ENCODE results near the gene CAND2. TPM values are rescaled to one million over a fixed set of nuclear protein-coding genes. Genes with fewer than 3 reads are reported as not detected.

Gene CAND2
- polyA plus RNA-seq, 3 donors: not detected

GRCh38 chr3:12815078-12815477 is 18.6 kb downstream of the CAND2 start:
- no peaks in the 10 kb centered on the region for H3K27me3 ChIP-seq (ENCODE audit: control insufficient read depth in 2 of 2, insufficient read depth in 2 of 2, low read length in 2 of 2)
- H3K9me3 Mint-ChIP-seq: peaks cover 0 to under 1% (median 0%) of the 10 kb centered on the region in 7 donors
- H3K27me3 Mint-ChIP-seq (ENCODE audit: low read depth in 3 of 3): peaks cover 6 to 10% (median 6%) of the 10 kb centered on the region in 3 donors
- no peaks in the 10 kb centered on the region for H3K9me3 ChIP-seq (replicated peaks in 1 of 2; ENCODE audit: control insufficient read depth in 1 of 2, insufficient read depth in 1 of 2, low read length in 2 of 2)
- no peak overlapping the region for H3K4me3 Mint-ChIP-seq
- H3K4me3 ChIP-seq (replicated peaks in 1 of 3; ENCODE audit: low read depth in 2 of 3, low read length in 3 of 3): no peak overlapping the region
- H3K36me3 Mint-ChIP-seq: no peaks in the 10 kb centered on the region
- H3K27ac Mint-ChIP-seq: no peak overlapping the region
- no peaks in the 10 kb centered on the region for H3K79me2 ChIP-seq (ENCODE audit: insufficient read depth, low read length)
- H4K20me1 ChIP-seq (ENCODE audit: insufficient read depth, low read length): no peaks in the 10 kb centered on the region
- H3K36me3 ChIP-seq (replicated peaks in 1 of 2; ENCODE audit: control insufficient read depth in 1 of 2, insufficient read depth in 2 of 2, low read length in 2 of 2): no peaks in the 10 kb centered on the region
- TF ChIP-seq CTCF (IDR thresholded peaks at IDR 0.05): no peak
- H3K4me2 ChIP-seq (replicated peaks; ENCODE audit: extremely low read depth, low read length, poor library complexity, severe bottlenecking): no peak overlapping the region
- no peak overlapping the region for H3K9ac ChIP-seq (ENCODE audit: insufficient read depth, low read length, poor library complexity, severe bottlenecking)
- peaks cover 5% of the 10 kb centered on the region for H3K4me1 Mint-ChIP-seq
- H3K27ac ChIP-seq (ENCODE audit: low read depth in 1 of 2, low read length in 2 of 2): no peak overlapping the region
- intact Hi-C loops (cut with micrococcal nuclease): no loop called here
- no peak for DNase-seq
- H2AFZ ChIP-seq (ENCODE audit: insufficient read depth, low read depth, low read length, poor library complexity, severe bottlenecking): no peak overlapping the region
- WGBS (ENCODE audit: insufficient coverage): 98% methylated on average over 20 of the region's 24 CpGs
- H3K4me1 ChIP-seq (ENCODE audit: control insufficient read depth in 1 of 2, insufficient read depth in 2 of 2, low read length in 2 of 2): peaks cover 0 to 6% of the 10 kb centered on the region in 2 donors

- H3K9ac ChIP-seq (ENCODE audit: insufficient read depth, low read length, poor library complexity, severe bottlenecking): no peak overlapping the region
- no peaks in the 10 kb centered on the region for H4K20me1 ChIP-seq (ENCODE audit: insufficient read depth, low read length)
- no peaks in the 10 kb centered on the region for H3K36me3 ChIP-seq (replicated peaks in 1 of 2; ENCODE audit: control insufficient read depth in 1 of 2, insufficient read depth in 2 of 2, low read length in 2 of 2)
- H3K27ac ChIP-seq (ENCODE audit: low read depth in 1 of 2, low read length in 2 of 2): no peak overlapping the region
- no peak overlapping the region for H3K27ac Mint-ChIP-seq
- no peak overlapping the region for H3K4me3 Mint-ChIP-seq
- peaks cover 0 to 2% (median 0%) of the 10 kb centered on the region in 7 donors for H3K9me3 Mint-ChIP-seq
- WGBS (ENCODE audit: insufficient coverage): 90% methylated on average over 7 of the region's 9 CpGs
- no peak overlapping the region for H3K4me2 ChIP-seq (replicated peaks; ENCODE audit: extremely low read depth, low read length, poor library complexity, severe bottlenecking)
- no peak overlapping the region for H2AFZ ChIP-seq (ENCODE audit: insufficient read depth, low read depth, low read length, poor library complexity, severe bottlenecking)
- no peaks in the 10 kb centered on the region for H3K4me1 ChIP-seq (ENCODE audit: control insufficient read depth in 1 of 2, insufficient read depth in 2 of 2, low read length in 2 of 2)
- H3K36me3 Mint-ChIP-seq: no peaks in the 10 kb centered on the region
- H3K4me3 ChIP-seq (replicated peaks in 1 of 3; ENCODE audit: low read depth in 2 of 3, low read length in 3 of 3): no peak overlapping the region
- TF ChIP-seq CTCF (IDR thresholded peaks at IDR 0.05): no peak
- H3K4me1 Mint-ChIP-seq: peaks cover 2% of the 10 kb centered on the region
- no peaks in the 10 kb centered on the region for H3K9me3 ChIP-seq (replicated peaks in 1 of 2; ENCODE audit: control insufficient read depth in 1 of 2, insufficient read depth in 1 of 2, low read length in 2 of 2)
- intact Hi-C loops (cut with micrococcal nuclease): no loop called here
- H3K79me2 ChIP-seq (ENCODE audit: insufficient read depth, low read length): no peaks in the 10 kb centered on the region
- DNase-seq: no peak
- no peaks in the 10 kb centered on the region for H3K27me3 ChIP-seq (ENCODE audit: control insufficient read depth in 2 of 2, insufficient read depth in 2 of 2, low read length in 2 of 2)
- peaks cover 6 to 10% (median 7%) of the 10 kb centered on the region in 3 donors for H3K27me3 Mint-ChIP-seq (ENCODE audit: low read depth in 3 of 3)
Measured at GRCh38 chr3:12815719-12816118, 19.2 kb downstream of the CAND2 start.
